Measurements from ENCODE around the gene SND1.

SND1 gene

GRCh38 chr7:127651556-127652332, at the start of gene SND1:
SND1 (plus strand) TSS chr7:127652194; CDS start chr7:127652374, 180 bp downstream.
- DNase-seq, result peak; percentile 99

- no peak for DNase-seq
Measured at GRCh38 chr7:127608446-127608845, 43.5 kb upstream of the SND1 start.

GRCh38 chr7:127609297-127609696, 42.7 kb upstream of the SND1 start:
- no peak for DNase-seq

DNA sequence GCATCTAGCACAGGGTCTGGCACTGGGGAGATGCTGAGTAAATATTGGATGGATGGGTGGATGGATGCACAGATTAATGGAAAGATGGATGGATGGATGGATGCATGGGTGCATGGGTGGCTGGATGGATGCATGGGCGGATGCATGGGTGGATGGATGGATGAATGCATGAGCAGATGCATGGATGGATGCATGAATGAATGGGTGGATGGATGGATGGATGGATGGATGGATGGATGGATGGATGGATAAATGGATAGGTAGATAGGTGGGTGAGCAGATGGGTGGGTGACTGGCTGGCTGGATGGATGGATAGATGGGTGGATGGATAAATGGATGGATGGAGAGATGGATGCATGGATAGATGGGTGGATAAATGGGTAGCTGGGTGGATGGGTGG, 39.7 kb upstream of the SND1 start:
- DNase-seq, result no peak

DNA sequence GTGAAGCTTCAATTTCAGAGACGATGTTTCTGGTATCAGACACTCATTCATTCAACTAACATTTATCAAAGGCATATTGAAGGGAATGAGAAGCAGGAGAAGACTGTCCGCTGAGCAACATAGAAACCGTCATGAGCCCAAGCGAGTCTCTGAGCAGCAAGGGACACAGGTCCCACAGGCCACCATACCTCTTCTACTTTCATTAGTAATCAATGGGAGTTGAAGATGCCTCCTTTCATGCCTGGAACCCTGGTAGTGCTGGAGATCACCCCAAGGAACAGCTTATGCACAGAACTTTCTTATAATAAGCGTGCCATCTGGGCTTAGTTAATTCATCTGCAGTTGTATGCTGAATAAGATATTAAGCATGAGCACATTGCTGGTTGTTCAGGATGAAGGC, 35.3 kb upstream of the SND1 start:
- DNase-seq, result no peak

GRCh38 chr7:127618042-127618441, 34.0 kb upstream of the SND1 start, which contains the start of gene PAX4:
PAX4 (minus strand) TSS chr7:127618142; CDS start chr7:127615928, 2,214 bp downstream.
- no peak for DNase-seq

DNA sequence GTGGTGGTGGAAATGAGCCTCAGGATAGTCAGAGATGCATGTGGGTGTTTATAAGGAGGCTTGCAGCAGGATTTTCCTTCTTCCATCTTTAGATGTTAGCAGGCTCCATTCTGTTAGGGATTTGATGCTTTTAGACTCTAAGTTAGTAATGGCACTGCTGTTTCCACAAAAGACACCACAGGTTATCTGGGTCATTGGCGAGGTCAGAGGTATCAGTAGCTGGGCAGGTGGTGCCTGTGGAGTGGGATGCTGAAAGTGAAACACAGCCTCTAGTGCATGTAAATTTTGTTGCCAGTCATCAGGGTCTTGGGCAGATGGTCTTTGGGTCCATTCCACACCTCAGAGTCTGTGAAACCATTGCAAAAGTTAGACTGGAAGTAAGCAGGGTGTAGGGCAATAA, 33.2 kb upstream of the SND1 start:
- DNase-seq, result no peak

GRCh38 chr7:127619681-127620405, 32.2 kb upstream of the SND1 start:
- no peak for DNase-seq

DNA sequence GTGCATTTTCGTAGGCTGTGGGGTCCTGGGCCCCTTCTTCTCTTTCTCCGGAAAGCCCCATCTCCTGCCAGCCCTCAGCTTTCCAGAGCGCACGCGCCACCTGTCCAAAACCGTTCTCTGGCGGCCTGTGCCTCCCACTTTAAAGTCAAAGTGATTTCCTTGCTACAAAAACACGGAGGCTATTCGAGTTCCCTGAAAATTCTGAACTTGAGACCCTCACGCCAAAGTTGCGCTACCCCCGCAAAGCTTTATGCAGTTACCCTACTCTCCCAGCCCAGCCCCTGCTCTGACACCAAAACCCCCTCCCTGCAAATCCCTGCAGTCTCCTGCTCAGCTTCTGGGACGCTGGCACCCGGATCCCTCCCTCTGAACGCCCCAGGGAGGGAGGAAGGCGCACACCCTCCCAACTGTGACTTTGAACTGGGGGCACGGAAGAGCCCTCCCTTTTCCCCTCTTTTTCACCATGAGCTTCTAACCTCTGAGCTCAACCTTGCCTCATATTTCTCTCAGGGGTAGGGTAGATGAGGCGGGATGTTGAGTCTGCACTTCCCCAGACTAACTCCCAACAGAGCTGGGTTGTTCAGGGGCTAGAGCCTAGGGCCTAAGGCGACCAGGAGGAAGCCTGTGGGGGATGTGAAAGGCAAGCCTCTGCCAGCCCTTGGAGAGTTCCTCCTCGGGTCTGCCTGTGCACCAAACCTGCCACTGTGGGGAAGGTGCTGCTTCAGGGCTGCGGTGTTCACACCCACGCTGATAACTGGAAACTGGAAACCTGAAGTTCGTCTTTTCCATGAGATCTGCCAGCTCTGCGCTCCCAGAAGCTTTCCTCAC, 31.4 kb upstream of the SND1 start:
- DNase-seq, result no peak

DNA sequence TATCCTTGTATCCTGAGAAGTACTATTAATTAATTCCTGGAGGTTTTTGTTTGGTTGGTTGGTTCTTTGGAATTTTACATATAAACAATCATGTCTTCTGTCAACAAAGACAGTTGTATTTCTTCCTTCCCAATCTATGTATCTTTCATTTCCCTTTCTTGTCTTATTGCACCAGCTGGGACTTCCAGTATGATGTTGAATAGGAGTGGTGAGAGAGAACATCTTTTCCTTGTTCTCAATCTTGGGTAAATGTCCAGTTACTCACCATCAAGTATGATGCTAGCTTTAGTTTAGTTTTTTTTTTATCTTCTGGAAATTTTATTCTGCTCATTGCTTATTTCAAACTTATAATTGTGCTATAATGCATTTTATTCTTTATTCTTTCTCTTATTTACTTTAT, 26.7 kb upstream of the SND1 start:
- DNase-seq, result no peak

DNA sequence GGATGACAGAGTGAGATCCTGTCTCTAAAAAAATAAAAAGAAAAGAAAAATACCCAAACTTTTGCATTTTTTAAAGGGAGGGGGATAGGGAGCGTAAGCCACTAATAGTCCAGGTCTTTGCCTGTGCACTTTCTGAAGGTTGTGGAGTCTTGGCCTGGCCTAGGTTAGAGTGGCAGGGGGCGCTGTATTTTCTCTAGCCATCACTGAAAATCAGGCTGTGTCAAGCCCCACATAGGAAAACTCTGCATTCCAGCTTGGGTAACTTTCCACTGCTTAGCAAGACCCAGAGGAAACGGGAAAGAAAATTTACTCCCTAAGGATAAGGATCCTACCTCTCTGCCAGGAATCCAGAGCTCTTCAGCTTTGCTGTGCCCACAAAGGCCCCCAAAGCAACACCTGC, 23.5 kb upstream of the SND1 start:
- DNase-seq, result no peak

DNA sequence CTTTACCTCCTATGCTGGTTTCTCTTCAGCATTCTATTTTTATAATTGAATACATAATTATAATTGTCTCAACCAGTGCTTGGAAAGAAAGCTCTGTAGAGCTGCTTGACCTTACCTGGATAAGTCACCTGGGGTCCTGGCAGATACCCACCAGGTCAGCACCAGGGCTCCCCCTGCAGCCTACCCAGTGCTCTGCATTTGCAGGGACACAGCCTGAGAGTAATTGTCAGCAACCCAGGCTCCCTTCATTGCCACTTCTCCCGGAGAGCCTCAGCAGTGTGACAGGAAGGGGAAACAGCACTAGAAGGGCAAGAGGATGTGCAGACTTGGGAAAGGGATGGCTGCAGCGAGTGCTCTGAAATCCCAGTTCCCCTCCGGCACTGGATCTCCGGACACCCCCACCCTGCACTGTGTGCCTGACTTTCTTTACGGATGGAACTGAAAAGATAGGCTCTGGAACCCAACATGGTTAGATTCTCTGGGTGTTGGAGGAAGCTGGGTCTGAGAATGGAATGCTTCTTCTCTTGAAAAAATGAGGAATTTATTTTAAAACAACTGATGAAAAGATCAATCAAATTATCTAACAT, 22.6 kb upstream of the SND1 start:
- DNase-seq, result peak; percentile 62

DNA sequence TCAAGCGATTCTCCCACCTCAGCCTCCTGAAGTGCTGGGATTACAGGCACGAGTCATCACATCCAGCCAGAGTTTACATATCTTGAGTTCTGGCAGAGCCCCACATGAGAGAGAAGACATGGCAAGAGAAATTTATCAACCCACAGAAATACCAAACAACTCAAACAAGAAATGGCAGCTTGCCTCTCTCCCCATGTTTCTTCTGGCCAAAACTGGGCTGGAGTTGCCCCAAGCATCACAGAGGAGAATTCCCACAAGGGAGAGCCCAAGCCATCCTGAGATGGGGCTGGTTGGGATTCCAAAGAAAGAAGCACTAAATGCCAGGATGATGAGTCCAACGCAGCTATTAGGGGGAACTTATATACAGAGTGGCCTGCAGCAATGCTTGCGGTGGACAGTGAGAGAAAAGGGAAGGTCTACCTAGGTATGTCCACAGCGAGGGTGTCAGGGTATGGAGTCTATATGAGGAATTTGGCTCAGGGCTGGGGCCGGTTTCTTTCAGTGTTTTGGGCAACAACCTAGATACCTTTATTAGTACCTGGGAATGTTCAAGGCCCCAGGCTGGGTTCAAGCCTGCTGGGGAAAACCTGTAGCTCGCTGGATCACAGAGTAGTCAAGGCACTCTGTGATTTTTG, 19.6 kb upstream of the SND1 start:
- DNase-seq, result no peak

DNA sequence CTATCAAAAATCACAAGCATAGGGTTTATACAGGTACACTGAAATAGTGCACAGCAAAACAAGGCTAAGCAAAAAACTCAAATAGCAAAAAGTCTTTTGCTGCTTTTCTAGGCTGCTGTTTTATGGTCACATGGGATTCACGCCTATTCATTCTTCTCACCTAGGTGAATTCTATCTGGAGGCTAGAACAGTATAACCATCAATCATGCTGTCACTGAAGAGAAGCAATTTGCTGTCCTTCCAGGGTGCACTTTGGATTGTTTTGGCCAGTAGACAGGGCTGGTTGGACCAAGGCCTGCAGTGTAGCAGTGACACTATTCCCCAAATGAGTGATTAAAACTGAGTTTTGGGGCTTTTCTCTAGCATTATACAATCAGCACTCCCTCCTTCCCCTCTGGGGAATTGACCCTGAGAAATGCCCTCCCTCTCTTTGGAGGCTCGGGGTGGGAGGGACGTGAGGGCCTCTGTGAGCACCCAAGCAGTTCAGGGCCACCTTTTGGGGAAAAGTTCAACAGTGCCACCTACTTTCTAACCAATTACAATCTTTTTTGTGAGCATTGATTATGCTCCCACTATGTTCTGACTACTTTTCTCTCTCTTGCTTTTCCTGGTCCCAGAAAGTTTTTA, 16.2 kb upstream of the SND1 start:
- DNase-seq, result no peak

DNA sequence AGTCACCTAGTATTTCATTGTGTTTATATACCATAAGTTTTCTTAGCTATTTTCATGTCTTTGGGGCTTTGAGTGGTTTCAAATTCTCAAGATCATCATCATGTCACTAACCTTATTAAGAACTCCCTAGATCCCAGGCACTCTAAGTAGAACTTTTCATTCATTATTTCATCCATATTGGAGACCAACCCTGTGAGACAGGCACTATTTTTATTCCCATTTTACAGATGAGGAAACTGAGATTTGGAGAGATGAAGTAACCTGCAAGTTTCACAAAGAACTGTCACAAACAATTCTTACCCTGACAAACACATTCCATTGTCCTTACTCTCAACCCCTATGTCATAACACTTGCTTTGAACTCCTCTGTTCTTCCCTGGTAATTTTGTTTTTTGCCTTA, 13.8 kb upstream of the SND1 start:
- no peak for DNase-seq

DNA sequence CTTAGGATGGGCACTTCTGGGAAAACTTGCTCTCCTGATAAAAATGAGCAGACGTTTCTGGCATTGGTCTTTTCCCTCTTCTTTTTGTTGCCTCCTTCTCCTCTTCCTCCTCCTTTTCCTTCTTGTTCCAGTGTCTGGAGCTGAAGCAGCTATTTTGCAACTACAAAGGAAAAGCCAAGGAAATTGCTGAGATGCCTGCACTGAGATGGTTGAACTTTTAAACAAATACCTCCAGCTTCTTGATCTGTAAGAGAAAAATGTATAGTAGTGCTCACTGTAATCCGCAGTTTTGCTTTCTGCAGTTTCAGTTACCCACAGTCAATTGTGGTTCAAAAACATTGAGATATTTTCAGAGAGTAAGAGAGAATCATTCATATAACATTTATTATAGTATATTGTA, 7.5 kb upstream of the SND1 start:
- no peak for DNase-seq

DNA sequence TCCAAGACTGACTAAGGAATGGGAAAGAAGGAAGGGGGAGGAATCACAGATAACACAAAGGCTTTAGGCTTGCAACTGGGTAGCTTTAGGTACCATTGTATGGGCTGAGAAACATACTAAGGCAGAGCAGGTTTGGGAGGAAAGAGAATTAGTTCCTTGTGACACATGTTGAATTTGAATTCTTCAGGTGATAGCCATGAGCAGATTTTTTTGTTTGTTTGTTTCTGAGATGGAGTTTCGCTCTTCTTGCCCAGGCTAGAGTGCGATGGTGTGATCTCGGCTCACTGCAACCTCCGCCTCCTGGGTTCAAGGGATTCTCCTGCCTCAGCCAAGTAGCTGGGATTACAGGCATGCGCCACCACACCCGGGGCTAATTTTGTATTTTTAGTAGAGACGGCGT, 4.4 kb upstream of the SND1 start:
- no peak for DNase-seq

DNA sequence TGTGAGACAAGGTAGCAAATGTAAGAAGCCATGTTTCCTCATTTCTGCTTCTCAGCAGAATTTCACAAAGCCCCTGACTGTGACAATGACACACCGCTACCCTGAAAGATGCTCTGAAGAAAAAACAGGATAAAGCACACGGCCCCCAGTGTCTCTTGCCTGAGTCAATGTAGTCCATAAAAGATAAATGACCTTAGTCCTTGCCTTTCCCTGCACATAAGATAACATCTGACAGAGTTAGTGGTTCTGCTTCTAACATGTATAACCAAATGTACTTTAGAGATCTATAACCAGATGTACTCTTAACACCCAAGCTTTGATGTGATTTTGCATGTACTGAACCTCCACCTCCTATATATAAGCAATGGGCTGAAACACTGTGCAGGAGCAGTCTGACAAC, 3.0 kb upstream of the SND1 start:
- no peak for DNase-seq

- peak; percentile 21 for DNase-seq
Measured at GRCh38 chr7:127650847-127651555, 993 bp upstream of the SND1 start.

- no peak for DNase-seq
Measured at GRCh38 chr7:127652333-127653248, 597 bp downstream of the SND1 start.

Measured in activated CD4-positive, alpha-beta T cell treated with anti-CD3 and anti-CD28 coated beads for 48 hours (primary cell).